ENCODE results near the gene SMARCC1.
"Not testable (repeated sequence)": the region's sequence is repeated elsewhere in the genome, so short reads cannot be mapped to it uniquely, and the experiment has no call there.

Gene SMARCC1

GRCh38 chr3:47766186-47766585 is 15.5 kb downstream of the SMARCC1 start:
- no peak for DNase-seq (ENCODE audit: low read depth)

GRCh38 chr3:47762233-47762632 is 19.5 kb downstream of the SMARCC1 start:
- DNase-seq (ENCODE audit: low read depth): no peak

GRCh38 chr3:47761046-47761445 is 20.6 kb downstream of the SMARCC1 start:
- no peak for DNase-seq (ENCODE audit: low read depth)

DNA sequence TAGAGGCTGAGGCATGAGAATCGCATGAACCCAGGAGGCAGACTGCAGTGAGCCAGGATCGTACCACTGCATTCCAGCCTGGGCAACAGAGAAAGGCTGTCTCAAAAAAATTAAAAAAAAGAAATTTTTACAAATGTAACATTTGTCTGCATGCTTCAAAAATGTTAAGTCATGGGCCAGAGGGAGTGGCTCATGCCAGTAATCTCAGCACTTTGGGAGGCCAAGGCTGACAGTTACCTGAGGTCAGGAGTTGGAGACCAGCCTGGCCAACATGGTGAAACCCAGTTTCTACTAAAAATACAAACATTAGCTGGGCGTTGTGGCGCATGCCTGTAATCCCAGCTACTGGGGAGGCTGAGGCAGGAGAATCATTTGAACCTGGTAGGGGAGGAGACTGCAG is 21.5 kb downstream of the SMARCC1 start:
- not testable (repeated sequence) for DNase-seq (ENCODE audit: low read depth)

GRCh38 chr3:47758261-47759025 is 23.2 kb downstream of the SMARCC1 start:
- no peak for DNase-seq (ENCODE audit: low read depth)

- DNase-seq (ENCODE audit: low read depth): no peak
These were observed 29.0 kb downstream of the SMARCC1 start for GRCh38 chr3:47752716-47753115.

- not testable (repeated sequence) for DNase-seq (ENCODE audit: low read depth)
These were observed 30.8 kb downstream of the SMARCC1 start for GRCh38 chr3:47750811-47751354.

- no peak for DNase-seq (ENCODE audit: low read depth)
These were observed 34.1 kb downstream of the SMARCC1 start for GRCh38 chr3:47747558-47747957.

- DNase-seq (ENCODE audit: low read depth): no peak
These were observed 35.4 kb downstream of the SMARCC1 start for GRCh38 chr3:47746264-47746663.

DNA sequence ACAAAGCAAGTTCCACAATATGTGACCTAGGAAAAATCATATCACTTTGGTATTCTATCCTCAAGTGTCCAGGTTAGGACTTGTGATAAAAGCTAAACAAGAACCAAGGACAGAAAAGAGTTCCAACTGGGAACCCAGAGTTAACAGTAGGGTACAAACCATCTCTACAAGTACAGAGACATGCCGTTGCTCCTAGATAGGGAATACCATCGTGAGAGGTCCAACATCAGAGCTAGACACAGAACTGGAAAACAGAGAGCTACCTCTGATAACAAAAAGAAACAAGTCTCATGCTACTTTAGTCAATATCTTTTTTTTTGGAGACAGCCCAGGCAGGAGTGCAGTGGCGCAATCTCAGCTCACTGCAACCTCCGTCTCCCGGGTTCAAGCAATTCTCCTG is 37.8 kb downstream of the SMARCC1 start:
- no peak for DNase-seq (ENCODE audit: low read depth)

GRCh38 chr3:47743352-47743751 is 38.3 kb downstream of the SMARCC1 start:
- DNase-seq (ENCODE audit: low read depth): not testable (repeated sequence)

DNA sequence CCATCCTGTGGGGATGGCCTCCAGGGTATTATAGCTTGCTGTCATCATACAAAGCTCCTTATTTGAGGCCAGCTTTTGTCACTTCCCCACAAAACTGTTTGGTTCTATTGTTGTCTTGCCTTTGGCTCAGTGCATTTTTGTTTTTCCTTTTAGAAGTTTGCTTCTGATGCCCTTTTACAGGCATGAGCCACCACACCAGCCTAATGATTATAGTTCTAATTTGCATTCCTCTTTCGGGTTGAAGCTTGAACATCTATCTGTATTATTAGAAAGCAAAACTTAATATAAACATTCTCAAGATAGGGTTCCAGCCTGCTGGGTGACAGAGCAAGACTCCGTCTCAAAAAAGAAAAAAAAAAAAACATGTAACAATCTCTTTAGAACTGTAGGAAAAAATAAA is 39.8 kb downstream of the SMARCC1 start:
- DNase-seq (ENCODE audit: low read depth): no peak

GRCh38 chr3:47732143-47732542 is 49.5 kb downstream of the SMARCC1 start:
- no peak for DNase-seq (ENCODE audit: low read depth)

GRCh38 chr3:47731061-47731460 is 50.6 kb downstream of the SMARCC1 start:
- no peak for DNase-seq (ENCODE audit: low read depth)

DNA sequence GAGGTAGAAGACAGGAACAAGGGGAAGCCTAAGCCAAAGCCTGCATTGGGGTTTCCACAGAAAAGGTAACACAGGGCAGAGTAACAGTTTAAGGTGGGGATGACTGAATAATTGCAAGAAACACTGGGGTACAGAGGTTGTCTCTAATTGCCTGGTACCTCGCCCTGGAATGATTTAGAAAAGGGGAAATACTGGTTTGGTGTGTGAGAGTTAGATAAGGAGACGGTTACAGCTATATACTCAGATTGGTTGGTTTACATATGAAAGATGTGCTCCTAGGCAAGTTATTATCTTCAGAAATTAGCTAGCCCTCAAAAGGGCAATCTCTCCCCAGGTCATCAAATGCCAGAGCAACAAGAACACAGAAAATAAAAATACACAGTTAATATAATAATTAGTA is 58.8 kb downstream of the SMARCC1 start:
- no peak for DNase-seq (ENCODE audit: low read depth)

DNA sequence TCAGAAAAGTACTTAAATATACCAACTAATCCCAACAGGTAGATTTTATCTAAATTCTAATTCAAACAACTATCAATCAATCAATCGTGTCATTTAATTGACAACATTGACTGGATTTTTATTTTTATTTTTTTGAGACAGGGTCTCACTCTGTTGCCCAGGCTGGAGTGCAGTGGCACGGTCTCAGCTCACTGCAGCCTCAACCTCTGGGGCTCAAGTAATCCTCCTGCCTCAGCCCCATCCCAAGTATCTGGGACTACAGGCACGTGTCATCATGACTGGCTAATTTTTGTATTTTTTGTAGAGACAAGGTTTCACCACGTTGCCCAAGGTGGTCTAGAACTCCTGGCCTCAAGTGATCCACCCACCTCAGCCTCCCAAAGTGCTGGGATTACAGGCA is 64.2 kb downstream of the SMARCC1 start:
- DNase-seq (ENCODE audit: low read depth): not testable (repeated sequence)

GRCh38 chr3:47716656-47717055 is 65.0 kb downstream of the SMARCC1 start:
- DNase-seq (ENCODE audit: low read depth): no peak

- no peak for DNase-seq (ENCODE audit: low read depth)
These were observed 65.8 kb downstream of the SMARCC1 start for GRCh38 chr3:47715928-47716327.

DNA sequence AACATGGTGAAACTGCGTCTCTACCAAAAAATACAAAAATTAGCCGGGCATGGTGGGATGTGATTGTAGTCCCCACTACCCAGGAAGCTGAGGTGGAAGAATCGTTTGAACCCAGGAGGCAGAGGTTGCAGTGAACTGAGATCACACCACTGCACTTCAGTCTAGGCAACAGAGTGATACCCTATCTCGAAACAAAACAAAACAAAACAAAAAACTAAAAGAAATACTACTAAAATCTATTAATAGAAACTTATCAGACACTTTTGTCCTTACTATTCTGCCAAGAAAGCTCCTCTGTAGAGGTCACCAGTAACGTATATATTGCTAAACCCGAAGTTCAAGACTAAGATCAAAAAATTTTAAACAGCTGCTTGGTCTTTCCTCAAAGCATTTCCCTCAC is 67.1 kb downstream of the SMARCC1 start:
- DNase-seq (ENCODE audit: low read depth): no peak

DNA sequence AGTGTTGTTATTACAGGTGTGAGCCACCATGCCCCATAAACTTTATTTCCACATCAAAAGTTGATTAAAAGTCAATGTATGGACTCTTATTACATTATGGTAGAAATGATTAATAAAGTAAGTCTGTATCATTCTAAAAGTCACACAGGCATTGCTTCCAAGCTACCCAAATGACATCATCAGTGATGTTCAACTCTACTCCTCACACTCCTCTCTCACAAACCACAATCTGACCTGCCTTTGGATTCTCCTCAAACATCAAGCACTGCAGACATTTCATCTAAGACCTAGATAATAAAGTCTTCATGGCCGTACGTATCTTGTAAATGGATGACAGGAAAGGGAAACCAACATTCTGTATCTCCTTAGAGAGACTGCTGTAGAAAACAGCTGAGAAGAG is 68.0 kb downstream of the SMARCC1 start:
- no peak for DNase-seq (ENCODE audit: low read depth)

GRCh38 chr3:47712398-47712797 is 69.3 kb downstream of the SMARCC1 start:
- no peak for DNase-seq (ENCODE audit: low read depth)

DNA sequence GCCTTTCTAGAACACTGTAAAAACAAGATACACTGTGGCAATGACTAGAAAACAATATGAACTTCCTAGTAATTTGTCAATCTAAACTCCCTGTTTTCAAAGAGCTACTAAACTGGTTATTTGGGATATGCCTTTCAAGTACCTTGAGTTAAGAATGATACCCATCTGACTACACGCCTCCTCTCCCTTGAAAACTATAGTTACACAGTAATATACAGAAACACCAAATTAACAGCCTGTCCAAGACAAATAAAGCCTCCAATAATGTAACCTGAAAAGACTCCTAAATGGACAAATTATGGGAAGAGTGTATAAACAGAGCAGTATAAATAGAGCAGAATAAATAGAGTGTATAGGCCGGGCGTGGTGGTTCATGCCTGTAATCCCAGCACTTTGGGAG is 70.1 kb downstream of the SMARCC1 start:
- DNase-seq (ENCODE audit: low read depth): no peak

- no peak for DNase-seq (ENCODE audit: low read depth)
These were observed 76.3 kb downstream of the SMARCC1 start for GRCh38 chr3:47705391-47705790.

DNA sequence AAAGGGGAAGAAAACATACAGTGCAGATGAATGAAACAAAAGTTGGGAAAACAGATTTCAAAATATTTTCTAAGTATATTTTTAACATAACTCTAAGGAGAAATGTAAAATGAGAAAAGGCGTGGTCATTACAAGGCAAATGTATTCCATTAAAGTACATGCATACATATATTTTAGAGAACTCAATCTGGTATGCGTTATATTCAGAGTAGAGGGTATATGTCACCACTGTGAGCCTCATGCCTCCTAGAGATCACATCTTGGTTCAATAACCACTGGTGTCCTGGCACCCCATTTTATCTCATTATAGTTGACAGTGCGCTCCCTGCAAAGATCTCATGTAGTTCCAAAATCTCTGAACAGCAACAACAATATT is 77.5 kb downstream of the SMARCC1 start:
- DNase-seq (ENCODE audit: low read depth): no peak
